ACC112 (cell line): ENCODE data around the gene RAG1.
A peak's percentile ranks its signal among the peaks of the same experiment; 100 is the strongest.

Source experiments
- H2AFZ ChIP-seq: fragments of 200-600 bp; sonication (generic); one replicate; pipeline ENCODE4 v1.6.0; 2017; ENCODE audit warnings: antibody characterized with exemption, low read length; ENCODE audit not compliant: unreplicated experiment
- H3K27ac ChIP-seq: fragments of 200-600 bp; sonication (generic); 2 replicates; pipeline ENCODE4 v1.5.1; 2014; ENCODE audit warnings: low read depth, mild to moderate bottlenecking, antibody characterized with exemption, low read length, moderate library complexity
- H3K27me3 ChIP-seq: fragments of 200-600 bp; sonication (generic); 2 replicates; pipeline ENCODE4 v1.6.1; 2014; ENCODE audit warnings: mild to moderate bottlenecking, antibody characterized with exemption, low read length, moderate library complexity, mixed read lengths; ENCODE audit not compliant: insufficient read depth
- H3K36me3 ChIP-seq: fragments of 200-600 bp; sonication (generic); 2 replicates; pipeline ENCODE4 v1.6.1; 2016; ENCODE audit warnings: mild to moderate bottlenecking, antibody characterized with exemption, low read length, moderate library complexity, mixed read lengths; ENCODE audit not compliant: insufficient read depth
- H3K4me1 ChIP-seq: fragments of 200-600 bp; sonication (generic); one replicate; pipeline ENCODE4 v1.6.1; 2016; ENCODE audit warnings: low read length, mixed read lengths; ENCODE audit not compliant: insufficient read depth, unreplicated experiment, control insufficient read depth
- H3K4me3 ChIP-seq: fragments of 200-600 bp; sonication (generic); 2 replicates; pipeline ENCODE4 v1.5.1; 2014; ENCODE audit warnings: mild to moderate bottlenecking, low read depth, low read length
- H3K79me2 ChIP-seq: fragments of 200-600 bp; sonication (generic); one replicate; pipeline ENCODE4 v1.6.0; 2016; ENCODE audit warnings: low read length; ENCODE audit not compliant: control insufficient read depth, unreplicated experiment, insufficient read depth

Gene RAG1

DNA sequence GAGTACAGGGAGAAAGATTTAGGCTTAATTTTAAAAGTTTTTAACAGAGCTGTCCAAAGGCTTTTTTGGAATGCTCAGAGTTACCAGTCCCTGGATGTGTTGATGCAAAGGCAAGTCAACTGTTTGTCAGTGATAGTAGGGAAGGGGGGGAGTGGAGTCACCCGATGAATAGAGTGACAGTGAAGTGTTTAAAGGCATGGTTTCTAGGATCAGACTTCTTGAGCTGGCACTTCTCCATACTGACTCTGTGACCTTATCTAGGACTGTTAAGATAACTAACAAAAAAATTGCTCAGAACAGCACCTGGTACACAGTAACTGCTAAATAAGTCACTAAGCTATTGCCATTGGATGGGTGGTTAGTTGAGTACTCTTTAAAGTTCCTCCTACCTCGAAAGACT is 41.6 kb downstream of the RAG1 start:
- H3K27me3 ChIP-seq = no peaks in the 10 kb centered on the region
- H3K4me3 ChIP-seq = no peak overlapping the region

DNA sequence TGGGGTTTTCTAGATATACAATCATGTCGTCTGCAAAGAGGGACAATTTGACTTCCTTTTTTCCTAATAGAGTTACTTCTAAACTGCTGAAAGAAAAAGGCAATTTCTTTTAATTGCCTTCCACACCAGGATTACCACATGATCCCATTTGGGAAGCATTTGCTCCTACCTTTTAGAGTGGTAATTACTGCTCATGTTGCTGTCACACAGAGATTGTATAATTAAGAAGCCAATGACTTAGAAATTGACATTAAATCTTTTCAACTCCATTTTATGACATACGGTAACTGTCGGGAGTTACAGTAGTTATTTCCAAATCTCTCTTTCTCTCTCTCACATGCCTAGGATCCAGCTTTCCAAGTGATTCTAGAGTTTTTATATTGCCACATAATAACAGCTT is 48.0 kb downstream of the RAG1 start:
- Histone ChIP-seq H2AFZ (no peak overlapping the region), H3K4me1 (no peaks in the 10 kb centered on the region), H3K27me3 (no peaks in the 10 kb centered on the region), H3K27ac (no peak overlapping the region), H3K4me3 (no peak overlapping the region), H3K36me3 (no peaks in the 10 kb centered on the region), H3K79me2 (no peaks in the 10 kb centered on the region)

More for the DNA sequence above, 41.6 kb downstream of the RAG1 start:
- Histone ChIP-seq H3K36me3 (no peaks in the 10 kb centered on the region), H3K4me1 (no peaks in the 10 kb centered on the region), H3K79me2 (no peaks in the 10 kb centered on the region), H3K27ac (no peak overlapping the region), H2AFZ (no peak overlapping the region)

DNA sequence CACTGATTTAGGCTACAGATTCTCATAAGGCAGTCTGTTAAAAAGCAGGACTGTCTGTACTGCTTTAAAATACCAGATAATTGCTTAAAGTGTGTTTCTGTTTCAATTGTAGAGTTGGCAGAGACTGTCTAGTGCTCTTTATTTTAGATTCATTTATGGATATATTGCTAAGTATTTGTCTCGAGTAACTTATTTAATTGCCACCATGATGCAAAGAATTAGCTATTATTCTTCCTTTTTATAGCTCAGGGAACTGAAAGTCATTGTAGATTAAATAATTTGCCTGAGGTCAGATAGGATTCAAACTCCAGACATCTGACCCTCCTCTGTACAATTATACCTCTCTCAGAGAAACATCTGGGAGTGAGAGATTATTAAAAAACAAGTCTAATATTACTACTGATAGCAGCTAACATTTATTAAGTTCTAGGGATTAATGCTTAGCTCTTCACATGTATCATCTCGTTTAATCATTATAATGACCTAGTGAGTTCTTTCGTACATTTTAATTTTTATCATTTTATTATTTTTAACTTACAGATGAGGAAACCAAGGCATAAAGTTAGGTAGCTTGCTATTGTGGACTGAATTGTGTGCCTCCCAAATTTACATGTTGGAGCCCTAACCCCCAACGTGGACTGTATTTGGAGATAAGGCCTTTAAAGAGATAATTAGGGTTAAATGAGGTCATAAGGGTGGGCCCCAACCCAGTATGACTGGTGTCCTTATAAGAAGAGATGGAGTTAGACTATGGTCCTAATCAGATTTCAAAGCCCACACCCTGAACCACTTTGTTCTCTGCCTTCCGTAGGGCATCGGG is 49.9 kb downstream of the RAG1 start:
- Histone ChIP-seq H3K27me3 (no peaks in the 10 kb centered on the region), H3K36me3 (no peaks in the 10 kb centered on the region), H3K27ac (no peak overlapping the region), H3K4me1 (no peaks in the 10 kb centered on the region), H3K79me2 (no peaks in the 10 kb centered on the region), H3K4me3 (no peak overlapping the region), H2AFZ (no peak overlapping the region)

DNA sequence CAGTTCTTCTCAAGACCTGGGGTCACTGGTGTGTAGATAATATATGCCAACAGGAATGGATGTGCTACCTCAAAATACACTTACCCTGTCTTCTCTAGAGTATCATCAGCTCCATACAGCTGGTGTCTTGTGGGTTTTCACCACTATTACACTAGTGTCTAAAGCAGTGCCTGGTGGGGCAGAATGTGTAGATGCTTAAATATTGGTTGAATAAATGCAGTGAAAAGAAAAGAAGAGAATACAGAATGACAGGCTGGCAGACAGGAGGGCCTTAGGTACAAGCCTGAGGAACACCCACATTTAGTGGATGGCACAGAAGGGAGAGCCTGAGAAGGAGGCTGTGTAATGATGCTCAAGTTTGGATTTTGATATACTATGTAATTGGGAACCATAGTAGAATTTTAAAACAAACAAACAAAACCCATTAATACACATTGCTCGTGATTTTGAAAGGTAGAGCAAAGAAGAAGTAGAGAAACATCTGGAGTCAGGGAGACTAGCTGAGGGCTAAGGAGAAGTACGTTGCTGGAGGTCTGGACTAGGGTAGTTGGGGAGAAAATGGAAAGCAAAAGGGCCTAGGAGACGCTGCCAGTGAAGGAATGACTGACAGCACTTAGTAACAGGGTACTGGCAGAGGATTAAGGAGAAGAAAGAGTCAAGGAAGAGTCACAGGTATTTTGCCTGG is 50.7 kb downstream of the RAG1 start:
- Histone ChIP-seq H3K27ac (no peak overlapping the region), H3K36me3 (no peaks in the 10 kb centered on the region), H2AFZ (no peak overlapping the region), H3K27me3 (no peaks in the 10 kb centered on the region), H3K4me3 (no peak overlapping the region), H3K79me2 (no peaks in the 10 kb centered on the region), H3K4me1 (no peaks in the 10 kb centered on the region)

DNA sequence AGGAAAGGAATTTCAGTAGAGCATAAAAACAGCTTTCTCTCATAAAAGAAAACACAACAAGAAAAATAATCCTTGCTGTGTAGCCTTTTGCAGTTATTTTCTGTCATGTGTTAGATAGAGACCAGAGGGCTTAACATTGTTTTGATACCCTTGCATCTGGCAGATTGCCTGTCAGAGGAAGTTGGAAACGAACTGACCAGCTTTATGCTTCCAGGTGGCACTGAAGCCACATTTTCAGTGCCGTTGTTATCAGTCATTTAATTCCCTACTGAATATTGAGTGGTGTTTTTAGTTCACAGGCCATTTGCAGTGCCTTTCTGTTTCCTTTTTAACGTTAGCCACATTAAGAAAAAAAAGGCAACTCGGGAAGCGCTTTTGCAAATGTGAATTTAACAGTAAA is 51.7 kb downstream of the RAG1 start:
- Histone ChIP-seq H3K36me3 (no peaks in the 10 kb centered on the region), H3K4me3 (no peak overlapping the region), H2AFZ (peak overlapping the region; percentile 12), H3K27me3 (no peaks in the 10 kb centered on the region), H3K27ac (no peak overlapping the region), H3K79me2 (no peaks in the 10 kb centered on the region), H3K4me1 (no peaks in the 10 kb centered on the region)

DNA sequence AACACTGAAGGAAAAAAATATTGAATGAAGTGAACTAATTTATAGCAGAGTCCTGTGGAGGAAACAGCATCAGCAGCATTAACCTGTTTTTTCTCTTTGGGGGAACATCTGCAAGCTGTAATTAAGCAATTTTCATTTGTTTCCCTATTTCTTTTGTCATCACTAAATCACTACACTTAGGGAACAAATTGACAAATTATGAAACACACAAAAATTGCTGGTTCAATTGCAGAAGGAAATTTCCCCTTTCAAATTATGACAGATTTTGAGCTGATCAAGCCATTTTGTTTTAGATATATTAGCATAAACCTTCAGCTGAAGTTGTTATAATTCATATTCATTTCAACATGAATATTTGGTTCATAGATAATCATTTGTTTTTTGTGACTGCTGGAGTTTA is 52.4 kb downstream of the RAG1 start:
- H3K79me2 ChIP-seq = no peaks in the 10 kb centered on the region
- no peaks in the 10 kb centered on the region for H3K36me3 ChIP-seq
- no peaks in the 10 kb centered on the region for H3K27me3 ChIP-seq
- no peak overlapping the region for H2AFZ ChIP-seq
- no peak overlapping the region for H3K4me3 ChIP-seq
- no peaks in the 10 kb centered on the region for H3K4me1 ChIP-seq
- no peak overlapping the region for H3K27ac ChIP-seq

DNA sequence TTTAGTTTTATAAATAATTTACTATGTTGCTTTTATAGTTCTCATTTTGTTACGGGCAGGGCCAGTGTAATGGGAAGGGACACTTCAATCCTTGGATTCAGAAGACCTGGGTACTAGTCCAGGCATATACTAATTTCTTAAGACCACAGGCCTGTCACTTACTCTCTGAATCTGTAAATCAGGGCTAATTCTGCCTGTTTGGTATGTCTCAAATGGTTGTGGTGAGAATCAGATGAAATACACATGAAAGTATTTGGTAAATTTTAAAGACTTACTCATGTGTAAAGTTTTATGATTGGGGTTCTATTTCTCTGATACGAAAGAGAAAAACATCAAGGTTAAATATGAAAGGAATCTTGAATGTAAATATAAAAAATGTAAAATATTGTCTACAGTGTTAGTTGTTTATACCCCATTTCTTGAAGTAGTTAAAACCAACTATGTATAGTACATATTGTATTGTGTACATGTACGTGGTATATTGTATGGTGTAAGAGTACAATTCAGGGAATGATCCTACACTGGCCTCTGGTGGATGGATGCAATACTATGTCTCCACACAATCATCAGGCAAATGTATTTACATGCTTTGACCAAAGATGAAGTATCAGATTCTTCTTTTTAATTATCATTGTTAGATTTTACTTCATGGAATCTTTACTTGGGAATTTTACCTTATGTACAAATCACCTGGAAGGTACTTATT is 54.8 kb downstream of the RAG1 start:
- H3K27ac ChIP-seq = no peak overlapping the region
- no peaks in the 10 kb centered on the region for H3K79me2 ChIP-seq
- H2AFZ ChIP-seq = no peak overlapping the region
- H3K27me3 ChIP-seq = no peaks in the 10 kb centered on the region
- H3K4me3 ChIP-seq = no peak overlapping the region
- H3K36me3 ChIP-seq = no peaks in the 10 kb centered on the region
- H3K4me1 ChIP-seq = no peaks in the 10 kb centered on the region

DNA sequence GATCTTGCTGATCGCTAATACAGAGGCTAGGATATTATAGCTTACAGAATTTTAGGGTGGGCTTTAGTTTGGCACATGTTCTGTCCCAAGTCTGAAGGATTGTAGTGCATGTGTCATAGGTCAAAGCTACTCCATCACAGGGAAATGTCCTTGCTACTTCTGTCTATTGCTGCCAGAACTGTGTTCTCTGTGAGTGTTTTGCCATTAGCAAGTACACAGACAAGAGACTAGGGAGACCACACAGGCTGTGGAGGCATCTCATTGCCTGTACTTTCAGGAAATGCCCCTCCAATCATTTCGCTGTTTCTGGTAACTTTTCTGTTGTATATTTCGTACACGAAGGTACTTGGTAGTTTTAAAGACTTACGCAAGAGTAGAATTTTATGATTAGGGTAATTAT is 55.7 kb downstream of the RAG1 start:
- H3K4me1 ChIP-seq = no peaks in the 10 kb centered on the region
- H2AFZ ChIP-seq = no peak overlapping the region
- H3K27ac ChIP-seq = no peak overlapping the region
- H3K36me3 ChIP-seq = no peaks in the 10 kb centered on the region
- H3K27me3 ChIP-seq = no peaks in the 10 kb centered on the region
- H3K4me3 ChIP-seq = no peak overlapping the region
- H3K79me2 ChIP-seq = no peaks in the 10 kb centered on the region

DNA sequence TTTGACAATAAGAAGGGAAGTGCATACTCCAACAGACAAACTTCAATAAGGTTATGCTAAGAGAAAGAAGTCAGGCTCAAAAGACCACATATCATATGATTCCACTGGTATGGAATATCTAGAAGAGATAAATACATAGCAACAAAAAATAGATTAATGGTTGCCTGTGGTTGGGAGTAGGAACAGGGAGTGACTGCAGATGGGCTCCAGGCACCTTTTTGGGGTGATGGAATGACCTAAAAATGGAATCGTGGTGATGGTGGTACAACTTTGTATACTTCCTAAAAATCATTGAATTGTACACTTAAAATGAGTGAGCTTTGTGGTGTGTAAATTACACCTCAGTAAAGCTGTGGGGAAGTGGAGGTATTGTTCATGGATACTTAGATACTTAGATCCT is 59.2 kb downstream of the RAG1 start:
- Histone ChIP-seq H3K36me3 (no peaks in the 10 kb centered on the region), H3K4me3 (no peak overlapping the region), H2AFZ (no peak overlapping the region), H3K27ac (no peak overlapping the region), H3K27me3 (no peaks in the 10 kb centered on the region), H3K79me2 (no peaks in the 10 kb centered on the region), H3K4me1 (no peaks in the 10 kb centered on the region)

DNA sequence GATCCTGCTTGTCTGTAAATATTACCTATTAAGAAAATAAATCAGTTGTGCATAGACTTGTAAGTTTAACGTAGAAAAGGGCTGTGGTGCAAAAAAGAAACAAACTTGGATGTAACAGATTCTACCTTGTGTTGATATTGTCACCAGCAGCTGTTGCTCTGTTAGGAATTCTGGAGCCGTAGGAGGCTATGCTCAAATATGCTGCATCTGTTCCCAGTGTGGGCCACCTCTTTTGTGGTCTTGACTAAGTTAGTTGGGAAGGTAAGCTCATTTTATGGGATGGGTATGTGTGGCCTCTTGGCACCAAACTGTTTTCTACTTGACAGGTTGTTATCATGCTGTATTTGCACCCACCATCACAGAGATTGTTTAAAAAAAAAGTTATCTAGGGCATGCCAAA is 59.7 kb downstream of the RAG1 start:
- Histone ChIP-seq H2AFZ (no peak overlapping the region), H3K36me3 (no peaks in the 10 kb centered on the region), H3K79me2 (no peaks in the 10 kb centered on the region), H3K27ac (no peak overlapping the region), H3K27me3 (no peaks in the 10 kb centered on the region), H3K4me1 (no peaks in the 10 kb centered on the region), H3K4me3 (no peak overlapping the region)
